Activated CD4-positive, alpha-beta memory T cell treated with anti-CD3 and anti-CD28 coated beads, Interleukin-2, amount 10 ng/mL, durations not matched to agents 7 days and 5 days (primary cell): ENCODE results near the gene CFAP77. TPM values are rescaled to one million over a fixed set of nuclear protein-coding genes. Genes with fewer than 3 reads are reported as not detected.
A peak's percentile ranks its signal among the peaks of the same experiment; 100 is the strongest.

Source experiments
- CTCF ChIA-PET: fragments of 350-600 bp; sonication (Branson Sonifier 250); formaldehyde crosslinking; loops from one replicate; lab custom pipeline; 2021; ENCODE audit warnings: antibody characterized with exemption, inconsistent platforms; lab: Charles Lee
- POLR2A ChIA-PET: fragments of 350-600 bp; sonication (Branson Sonifier 250); formaldehyde crosslinking; loops from one replicate; lab custom pipeline; 2021; ENCODE audit warnings: antibody characterized with exemption; lab: Charles Lee
- DNase-seq: peaks from one replicate; pipeline ENCODE4 v3.0.0-alpha.2; 2020
- H3K27ac Mint-ChIP-seq: one replicate; pipeline ENCODE4 v1.8.0; 2021; ENCODE audit warnings: mild to moderate bottlenecking, mixed read lengths
- H3K27me3 Mint-ChIP-seq: one replicate; pipeline ENCODE4 v1.8.0; 2021; ENCODE audit warnings: mixed read lengths
- H3K36me3 Mint-ChIP-seq: one replicate; pipeline ENCODE4 v1.8.0; 2021; ENCODE audit warnings: low read depth, mixed read lengths
- H3K4me1 Mint-ChIP-seq: one replicate; pipeline ENCODE4 v1.8.0; 2021; ENCODE audit warnings: mixed read lengths
- H3K4me3 Mint-ChIP-seq: one replicate; pipeline ENCODE4 v1.8.0; 2021; ENCODE audit warnings: mild to moderate bottlenecking, mixed read lengths
- H3K9me3 Mint-ChIP-seq: one replicate; pipeline ENCODE4 v1.8.0; 2021; ENCODE audit warnings: mixed read lengths
- total RNA-seq, 2 experiments: library from RNA; stranded (reverse); gene quantifications; one replicate each; pipeline ENCODE4 v1.2.3, GENCODE V29; 2021

Gene CFAP77
- total RNA-seq, 2 experiments from 2014 or later = not detected

DNA sequence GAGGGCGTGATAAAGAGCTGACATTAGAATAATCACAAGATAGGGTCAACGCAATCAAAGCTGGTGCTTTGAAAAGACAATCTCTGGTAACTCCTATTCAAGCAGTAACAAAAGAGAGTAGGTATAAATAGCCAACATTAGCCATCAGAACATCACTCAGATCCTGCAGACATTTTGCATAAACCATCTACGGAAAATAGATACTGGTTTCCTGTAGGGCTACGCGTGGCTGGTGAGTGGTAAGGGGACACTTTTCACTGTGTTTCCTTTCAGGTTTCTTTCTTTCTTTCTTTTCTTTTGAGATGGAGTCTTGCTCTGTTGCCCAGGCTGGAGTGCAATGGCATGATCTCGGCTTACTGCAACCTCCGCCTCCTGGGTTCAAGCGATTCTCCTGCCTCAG lies 25.6 kb upstream of the CFAP77 start:
- Mint-ChIP-seq H3K27me3 (no peaks in the 10 kb centered on the region), H3K36me3 (peaks cover 77% of the 10 kb centered on the region), H3K9me3 (no peaks in the 10 kb centered on the region), H3K27ac (no peak overlapping the region), H3K4me1 (peaks cover 27% of the 10 kb centered on the region), H3K4me3 (no peak overlapping the region)
- ChIA-PET CTCF (interaction anchor here (1.4 kb wide), 1 partner anchor 116 kb away, joined by 4 read pairs; no protein-coding TSS in a partner anchor), POLR2A (interaction anchor here (1.3 kb wide), 2 partner anchors 12 to 31 kb away, joined by 3 to 7 read pairs; no protein-coding TSS in a partner anchor)
- DNase-seq = no peak

DNA sequence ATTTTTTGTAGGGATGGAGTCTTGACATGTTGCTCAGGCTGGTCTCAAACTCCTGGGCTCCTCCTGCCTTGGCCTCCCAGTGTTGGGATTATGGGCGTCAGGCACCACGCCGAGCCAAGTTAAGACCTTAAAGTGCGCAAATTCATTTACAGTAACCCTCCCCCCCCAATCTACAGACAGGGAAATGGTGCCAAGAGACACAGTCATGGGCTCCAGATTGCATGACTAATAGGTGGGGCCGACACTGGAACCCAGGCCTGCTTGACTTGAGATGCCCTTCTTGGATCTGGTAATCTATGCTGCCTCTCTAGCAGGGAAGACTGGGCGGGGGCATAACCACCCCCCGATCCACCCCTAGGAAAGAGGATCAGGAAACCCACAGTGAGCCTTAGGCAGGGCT lies 22.9 kb upstream of the CFAP77 start:
- Mint-ChIP-seq H3K36me3 (peaks cover 91% of the 10 kb centered on the region), H3K27me3 (no peaks in the 10 kb centered on the region), H3K9me3 (no peaks in the 10 kb centered on the region), H3K4me1 (peaks cover 19% of the 10 kb centered on the region), H3K27ac (no peak overlapping the region), H3K4me3 (no peak overlapping the region)
- DNase-seq = no peak
- POLR2A ChIA-PET = interaction anchor here (0.7 kb wide), 1 partner anchor 15 kb away, joined by 3 read pairs; no protein-coding TSS in a partner anchor
- CTCF ChIA-PET = no interaction called here

DNA sequence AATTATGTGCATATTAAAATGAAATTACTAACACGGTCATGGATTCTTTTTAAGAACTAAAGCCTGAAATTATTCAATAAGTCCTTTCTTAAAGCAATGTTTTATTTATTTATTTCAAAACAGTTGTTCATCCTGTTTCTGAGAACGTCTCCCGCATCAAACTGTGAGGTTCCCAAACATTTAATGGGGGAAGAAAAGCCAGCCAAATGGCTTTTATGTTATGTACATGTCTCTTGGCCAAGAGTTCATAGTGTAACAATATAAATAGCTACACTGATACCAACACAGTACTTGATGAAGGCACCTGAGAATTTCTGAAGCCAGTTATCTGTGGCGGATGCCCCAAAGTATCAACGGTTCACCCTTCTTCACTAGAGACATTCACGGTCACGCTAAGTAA lies 19.0 kb upstream of the CFAP77 start:
- ChIA-PET CTCF (interaction anchor here (0.5 to 1.4 kb wide), 2 partner anchors 9 to 1149 kb away, joined by 3 read pairs; no protein-coding TSS in a partner anchor), POLR2A (interaction anchor here (1.4 kb wide), 1 partner anchor 40 kb away, joined by 3 read pairs; no protein-coding TSS in a partner anchor)
- H3K36me3 Mint-ChIP-seq = peaks cover 78% of the 10 kb centered on the region
- H3K9me3 Mint-ChIP-seq = no peaks in the 10 kb centered on the region
- no peaks in the 10 kb centered on the region for H3K27me3 Mint-ChIP-seq
- no peak overlapping the region for H3K4me3 Mint-ChIP-seq
- DNase-seq = no peak
- no peaks in the 10 kb centered on the region for H3K4me1 Mint-ChIP-seq
- H3K27ac Mint-ChIP-seq = no peak overlapping the region

DNA sequence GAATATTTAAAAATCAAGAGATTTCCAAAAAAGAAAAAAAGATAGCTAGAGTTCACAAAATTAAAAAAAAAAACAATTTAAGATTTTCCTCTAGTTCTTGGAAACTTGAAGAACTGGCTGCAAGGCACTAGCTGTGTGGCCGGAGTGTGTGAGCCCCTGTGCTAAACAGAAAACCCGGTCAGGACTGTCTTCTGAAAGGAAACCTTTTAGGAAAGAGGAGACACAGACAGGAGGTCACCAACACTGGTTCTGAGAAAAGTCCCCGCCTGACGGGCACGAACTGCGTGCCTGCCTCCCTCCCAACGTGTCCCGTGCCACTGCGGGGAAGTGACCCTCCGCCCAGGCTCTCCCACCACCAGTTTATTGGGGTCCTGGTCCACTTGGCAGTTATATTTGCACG lies 18.6 kb upstream of the CFAP77 start:
- Mint-ChIP-seq H3K27me3 (no peaks in the 10 kb centered on the region), H3K4me3 (no peak overlapping the region), H3K27ac (no peak overlapping the region), H3K4me1 (no peaks in the 10 kb centered on the region), H3K36me3 (peaks cover 78% of the 10 kb centered on the region), H3K9me3 (no peaks in the 10 kb centered on the region)
- POLR2A ChIA-PET = interaction anchor here (1.4 kb wide), 1 partner anchor 41 kb away, joined by 3 read pairs; no protein-coding TSS in a partner anchor
- CTCF ChIA-PET = no interaction called here
- no peak for DNase-seq

DNA sequence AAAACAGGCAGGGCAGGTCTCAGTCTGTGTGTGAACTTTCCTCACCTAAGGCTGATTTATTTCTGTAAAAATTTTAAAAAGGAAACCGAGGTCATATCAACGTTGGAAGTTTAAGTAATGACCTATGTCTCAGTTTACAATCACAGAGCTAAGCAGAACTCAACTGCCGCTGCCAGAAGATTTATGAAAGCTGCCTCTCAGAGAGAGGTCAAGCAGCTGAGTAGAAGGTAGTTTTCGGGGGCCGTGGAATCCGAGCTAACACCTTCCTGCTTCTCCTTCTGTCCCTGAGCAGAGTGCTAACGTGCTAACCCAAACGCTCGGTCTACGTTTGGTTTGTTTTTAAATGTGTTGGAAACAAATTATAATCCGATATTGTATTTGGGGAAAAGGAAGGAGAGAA lies 14.5 kb upstream of the CFAP77 start:
- ChIA-PET POLR2A (interaction anchor here (1.4 kb wide), 1 partner anchor 9 kb away, joined by 7 read pairs; no protein-coding TSS in a partner anchor), CTCF (no interaction called here)
- Mint-ChIP-seq H3K4me3 (no peak overlapping the region), H3K9me3 (no peaks in the 10 kb centered on the region), H3K27me3 (no peaks in the 10 kb centered on the region), H3K4me1 (no peaks in the 10 kb centered on the region), H3K36me3 (peaks cover 67% of the 10 kb centered on the region), H3K27ac (no peak overlapping the region)
- no peak for DNase-seq

DNA sequence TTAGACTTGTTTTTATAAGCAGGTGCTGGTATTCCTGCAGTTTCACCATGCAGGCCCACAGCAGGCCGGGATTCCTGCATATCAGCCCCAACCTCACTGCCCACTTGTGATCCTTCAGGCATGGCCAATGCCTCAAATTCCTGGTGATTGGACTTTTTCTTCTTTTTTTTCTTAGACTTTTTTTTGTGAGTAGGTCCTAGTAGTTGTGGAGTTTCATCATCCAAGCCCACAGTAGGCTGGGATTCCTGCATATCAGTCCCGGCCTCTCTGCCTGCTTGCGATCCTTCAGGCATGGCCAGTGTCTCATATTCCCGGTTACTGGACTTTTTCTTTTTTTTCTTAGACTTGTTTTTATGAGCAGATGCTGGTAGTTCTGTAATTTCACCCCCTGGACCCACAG lies 8.2 kb upstream of the CFAP77 start:
- peaks cover 38% of the 10 kb centered on the region for H3K4me1 Mint-ChIP-seq
- peaks cover 66% of the 10 kb centered on the region for H3K36me3 Mint-ChIP-seq
- no peak overlapping the region for H3K27ac Mint-ChIP-seq
- no peaks in the 10 kb centered on the region for H3K9me3 Mint-ChIP-seq
- ChIA-PET CTCF (no interaction called here), POLR2A (no interaction called here)
- no peak overlapping the region for H3K4me3 Mint-ChIP-seq
- no peak for DNase-seq
- H3K27me3 Mint-ChIP-seq = no peaks in the 10 kb centered on the region

DNA sequence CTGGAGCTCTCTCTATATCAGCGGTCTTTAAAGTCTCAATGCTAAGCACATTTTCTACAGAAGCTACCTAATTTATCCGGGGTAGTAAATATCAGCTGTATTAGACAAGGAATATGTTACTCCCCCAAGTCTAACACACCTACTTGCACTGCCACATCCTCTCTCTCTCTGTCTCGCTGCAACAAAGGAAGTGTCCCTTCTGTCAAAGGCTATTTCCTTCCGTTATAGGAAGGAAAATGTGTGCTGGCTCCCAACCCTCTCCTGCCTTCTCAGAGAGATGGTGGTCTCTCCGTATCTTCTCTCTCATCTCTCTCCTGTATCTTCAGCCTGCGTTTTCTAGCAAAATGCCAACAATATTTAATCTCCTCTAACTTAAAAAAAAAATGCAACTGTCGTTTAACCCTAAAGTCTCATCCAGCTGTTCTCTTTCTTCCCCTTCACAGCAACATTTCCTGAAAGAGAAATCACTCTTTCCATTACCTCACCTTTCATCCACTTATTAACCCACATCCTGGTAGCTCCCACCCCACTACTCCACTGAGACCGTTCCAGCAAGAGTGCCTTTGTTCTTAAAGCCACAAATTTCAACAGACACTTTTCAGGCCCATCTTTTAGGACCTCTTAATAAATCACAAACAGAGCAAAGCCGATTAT lies 5.7 kb upstream of the CFAP77 start:
- Mint-ChIP-seq H3K4me1 (peaks cover 44% of the 10 kb centered on the region), H3K4me3 (peak overlapping the region; percentile 88), H3K27ac (peak overlapping the region; percentile 95), H3K27me3 (peaks cover 5% of the 10 kb centered on the region), H3K36me3 (peaks cover 51% of the 10 kb centered on the region), H3K9me3 (no peaks in the 10 kb centered on the region)
- peak; percentile 37 for DNase-seq
- ChIA-PET POLR2A (interaction anchor here (0.7 to 5.5 kb wide), 9 partner anchors 9 to 397 kb away, joined by 3 to 62 read pairs (median 4); partner anchors contain the start of genes DDX31, GTF3C4 and SETX), CTCF (interaction anchor here (1.4 kb wide), 1 partner anchor 53 kb away, joined by 6 read pairs; no protein-coding TSS in a partner anchor)

DNA sequence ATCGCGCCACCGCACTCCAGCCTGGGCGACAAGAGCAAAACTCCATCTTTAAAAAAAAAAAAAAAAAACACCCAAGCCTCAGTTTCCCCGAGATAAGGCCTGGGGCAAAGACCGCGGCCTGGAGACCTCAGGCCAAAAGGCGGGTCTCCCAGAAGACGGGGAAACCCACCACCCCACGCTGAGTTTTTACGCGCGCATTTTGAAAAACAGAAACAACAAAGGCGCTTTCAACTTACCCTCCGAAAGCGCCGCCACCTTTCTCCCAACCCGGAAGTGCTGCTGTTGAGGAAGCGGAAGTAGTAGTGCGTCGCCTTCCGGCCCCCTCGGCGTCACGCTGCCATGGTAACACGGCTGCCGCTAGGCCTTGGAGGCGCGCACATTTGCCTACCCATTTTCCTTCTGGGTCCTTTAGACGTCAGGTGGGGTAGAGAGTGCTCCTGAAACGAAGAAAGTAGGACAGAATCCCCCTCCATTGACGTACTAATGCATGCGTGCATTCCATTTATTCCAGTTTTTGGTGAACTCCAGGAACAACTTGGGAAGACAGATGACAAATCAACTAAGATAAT lies 3.4 kb upstream of the CFAP77 start, which contains the start of gene TTF1:
Gene TTF1 (minus strand): TSS at position 287 of the 569 bp plus-strand sequence. CDS start 4,019 bp downstream, outside the sequence.
- CTCF ChIA-PET = interaction anchor here (0.7 kb wide), 2 partner anchors 23 to 158 kb away, joined by 4 to 5 read pairs; no protein-coding TSS in a partner anchor
- POLR2A ChIA-PET = interaction anchor here (5.5 kb wide), 1 partner anchor 54 kb away, joined by 62 read pairs; the partner anchor contains the start of gene SETX
- H3K36me3 Mint-ChIP-seq = peaks cover 32% of the 10 kb centered on the region
- peak within 1 kb of the TSS; percentile 95 for H3K27ac Mint-ChIP-seq
- peak; percentile 95 for DNase-seq
- H3K4me1 Mint-ChIP-seq = peaks cover 57% of the 10 kb centered on the region
- H3K27me3 Mint-ChIP-seq = peaks cover 22% of the 10 kb centered on the region
- H3K4me3 Mint-ChIP-seq = peak within 1 kb of the TSS; percentile 88
- no peaks in the 10 kb centered on the region for H3K9me3 Mint-ChIP-seq

DNA sequence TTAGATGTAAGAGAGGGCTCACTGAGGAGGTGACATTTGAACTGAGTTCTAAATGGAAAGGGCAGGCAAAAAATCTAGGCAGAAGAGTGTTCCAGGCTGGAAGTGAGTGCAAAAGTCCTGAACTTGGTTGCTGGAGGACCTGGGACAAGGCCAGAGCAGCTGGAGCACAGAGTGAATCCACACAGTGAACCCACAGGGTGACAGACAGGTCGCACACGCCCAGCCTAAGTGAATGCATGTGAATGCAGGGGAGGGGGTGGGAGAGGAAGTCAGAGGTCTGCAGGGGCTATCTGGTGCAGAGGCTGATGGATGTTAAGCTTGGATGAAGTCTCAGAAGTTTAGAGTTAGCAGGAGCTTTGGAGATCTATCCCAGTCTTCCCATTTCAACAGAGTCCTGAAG lies 2.8 kb upstream of the CFAP77 start:
- Mint-ChIP-seq H3K36me3 (peaks cover 26% of the 10 kb centered on the region), H3K27ac (peak overlapping the region; percentile 95), H3K4me3 (peak overlapping the region; percentile 88), H3K4me1 (peaks cover 57% of the 10 kb centered on the region), H3K9me3 (no peaks in the 10 kb centered on the region), H3K27me3 (peaks cover 28% of the 10 kb centered on the region)
- ChIA-PET POLR2A (interaction anchor here (5.5 kb wide), 1 partner anchor 54 kb away, joined by 62 read pairs; the partner anchor contains the start of gene SETX), CTCF (no interaction called here)
- DNase-seq = no peak

DNA sequence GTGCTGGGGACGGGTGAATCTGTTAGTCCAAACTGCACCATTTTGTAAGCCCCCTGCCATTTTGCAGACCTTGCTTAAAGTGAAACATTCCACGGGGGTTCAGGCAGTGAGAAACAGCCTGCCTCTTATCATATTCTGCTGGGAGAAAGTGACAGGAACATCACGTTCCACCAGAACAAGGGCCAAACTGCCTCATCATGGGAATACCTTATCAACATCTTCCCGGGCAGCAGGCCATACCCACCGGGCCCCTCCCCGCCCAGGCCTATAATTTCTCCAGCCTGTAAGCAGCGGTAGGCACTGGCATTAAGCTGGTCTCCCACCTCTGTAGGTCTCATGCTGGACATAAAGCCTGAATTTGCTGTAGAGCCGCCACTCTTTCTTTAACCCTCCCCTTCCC lies 1.5 kb upstream of the CFAP77 start:
- ChIA-PET CTCF (no interaction called here), POLR2A (interaction anchor here (5.5 kb wide), 1 partner anchor 56 kb away, joined by 62 read pairs; the partner anchor contains the start of gene SETX)
- DNase-seq = no peak
- H3K9me3 Mint-ChIP-seq = no peaks in the 10 kb centered on the region
- H3K4me1 Mint-ChIP-seq = peaks cover 52% of the 10 kb centered on the region
- no peak overlapping the region for H3K27ac Mint-ChIP-seq
- peaks cover 15% of the 10 kb centered on the region for H3K36me3 Mint-ChIP-seq
- no peak overlapping the region for H3K4me3 Mint-ChIP-seq
- peaks cover 38% of the 10 kb centered on the region for H3K27me3 Mint-ChIP-seq

DNA sequence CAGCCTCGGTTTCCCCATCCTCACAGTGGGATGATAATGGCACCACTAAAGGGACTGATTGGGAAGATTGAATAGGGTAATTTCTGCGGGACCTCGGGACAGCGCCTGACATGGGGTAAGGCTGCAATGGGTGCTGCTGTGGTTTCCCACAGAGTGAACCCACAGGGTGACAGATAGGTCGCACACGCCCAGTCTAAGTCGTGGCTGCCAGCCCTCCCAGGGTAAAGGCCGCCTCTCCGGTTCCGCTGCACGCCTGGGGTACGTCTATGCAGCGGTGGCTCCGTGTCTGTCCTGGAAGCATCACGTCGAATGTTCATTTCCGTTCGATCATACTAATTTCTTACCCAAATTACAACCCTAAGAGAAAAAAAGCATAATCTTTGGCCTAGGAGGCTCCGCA lies 631 bp downstream of the CFAP77 start:
- ChIA-PET CTCF (interaction anchor here (0.9 kb wide), 1 partner anchor 356 kb away, joined by 5 read pairs; no protein-coding TSS in a partner anchor), POLR2A (interaction anchor here (1.0 kb wide), 1 partner anchor 260 kb away, joined by 3 read pairs; the partner anchor contains the start of genes DDX31 and GTF3C4)
- H3K4me1 Mint-ChIP-seq = peaks cover 35% of the 10 kb centered on the region
- peak overlapping the region; percentile 44 for H3K4me3 Mint-ChIP-seq
- H3K36me3 Mint-ChIP-seq = peaks cover 4% of the 10 kb centered on the region
- H3K27me3 Mint-ChIP-seq = peaks cover 59% of the 10 kb centered on the region
- no peaks in the 10 kb centered on the region for H3K9me3 Mint-ChIP-seq
- peak; percentile 47 for DNase-seq
- H3K27ac Mint-ChIP-seq = no peak overlapping the region

DNA sequence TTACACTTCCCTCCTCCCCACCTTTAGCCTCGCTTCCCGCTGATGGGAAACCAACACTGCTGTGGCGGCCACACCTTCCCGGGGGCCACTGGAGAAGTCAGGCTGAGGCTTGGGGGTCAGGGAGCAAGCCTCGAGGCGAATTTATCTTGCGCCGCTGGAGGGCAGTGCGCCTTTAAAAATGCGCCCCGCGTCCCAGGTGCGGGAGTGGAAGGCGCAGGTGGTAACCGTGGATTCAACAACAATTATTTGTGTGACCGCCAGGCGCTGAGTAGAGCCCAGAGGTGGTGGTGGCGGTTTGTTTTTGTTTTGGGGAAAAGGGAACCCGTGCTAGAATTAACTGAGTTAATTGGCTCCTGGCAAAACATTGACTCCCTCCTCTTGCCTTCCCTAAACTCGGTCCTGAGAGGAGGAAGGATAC lies 1.1 kb downstream of the CFAP77 start:
- H3K36me3 Mint-ChIP-seq = no peaks in the 10 kb centered on the region
- peaks cover 60% of the 10 kb centered on the region for H3K27me3 Mint-ChIP-seq
- ChIA-PET POLR2A (no interaction called here), CTCF (no interaction called here)
- no peaks in the 10 kb centered on the region for H3K9me3 Mint-ChIP-seq
- no peak overlapping the region for H3K27ac Mint-ChIP-seq
- H3K4me1 Mint-ChIP-seq = peaks cover 32% of the 10 kb centered on the region
- peak overlapping the region; percentile 44 for H3K4me3 Mint-ChIP-seq
- peak; percentile 78 for DNase-seq
